Upper lobe of left lung (tissue), 6 donors: Measurements from ENCODE around the gene CTDSP1. TPM values are rescaled to one million over a fixed set of nuclear protein-coding genes. Genes with fewer than 3 reads are reported as not detected.

Source experiments
- ATAC-seq, 2 donors: fragments of 200-7000 bp; cut with Tn5 transposase; one replicate each; pipeline ENCODE4 v1.9.1; 2022; ENCODE audit warnings: mild to moderate bottlenecking in 2 of 2, moderate library complexity in 2 of 2; ENCODE audit not compliant: low FRiP score in 2 of 2
- DNase-seq, 2 donors: peaks; one replicate each; pipeline ENCODE4 v3.0.0-alpha.2; 2019 to 2020
- H3K27ac ChIP-seq, 4 donors: fragments of 200-600 bp; sonication (generic); one replicate each; pipeline ENCODE4 v1.5.1; 2016 to 2019
- H3K27me3 ChIP-seq, 4 donors: fragments of 200-600 bp; sonication (generic); one replicate each; pipeline ENCODE4 v1.5.1; 2017 to 2019
- H3K36me3 ChIP-seq, 4 donors: fragments of 200-600 bp; sonication (generic); one replicate each; pipeline ENCODE4 v1.5.1; 2016 to 2019
- H3K4me1 ChIP-seq, 4 donors: fragments of 200-600 bp; sonication (generic); one replicate each; pipeline ENCODE4 v1.5.1; 2018 to 2019
- H3K4me3 ChIP-seq, 4 donors: fragments of 200-600 bp; sonication (generic); one replicate each; pipeline ENCODE4 v1.5.1; 2017 to 2019; ENCODE audit warnings: mild to moderate bottlenecking in 2 of 4, moderate library complexity in 1 of 4
- H3K9me3 ChIP-seq, 4 donors: fragments of 200-600 bp; sonication (generic); one replicate each; pipeline ENCODE4 v1.5.1; 2018 to 2019
- CTCF ChIP-seq, 6 experiments: fragments of 450-650 bp in 4 of 6; fragments of 200-600 bp in 2 of 6; sonication (generic) in 2 of 6; IDR thresholded peaks; one replicate each; pipeline ENCODE4 v1.5.1; 2016 to 2019; ENCODE audit warnings: antibody characterized with exemption in 6 of 6
- EP300 ChIP-seq, 4 donors: sonication (generic); formaldehyde crosslinking; IDR thresholded peaks; one replicate each; pipeline ENCODE4 v1.5.1; 2017; ENCODE audit warnings: antibody characterized with exemption in 4 of 4, control low read depth in 2 of 4
- POLR2A ChIP-seq, 4 donors: fragments of 450-650 bp; IDR thresholded peaks; one replicate each; pipeline ENCODE4 v1.5.1; 2016 to 2017; ENCODE audit warnings: antibody characterized with exemption in 4 of 4, mild to moderate bottlenecking in 2 of 4
- POLR2AphosphoS5 ChIP-seq, 2 donors: sonication (generic); formaldehyde crosslinking; IDR thresholded peaks; one replicate each; pipeline ENCODE4 v1.5.1; 2017; ENCODE audit warnings: antibody characterized with exemption in 2 of 2
- WGBS, 2 donors: methylation state at CpG; one replicate each; pipeline ENCODE4 v1.1.5; 2017 to 2018; 5-methylcytosine and 5-hydroxymethylcytosine counted together
- total RNA-seq, 6 donors: library from RNA; depleted of rRNA in 4 of 6; stranded (reverse); fragments of >200 nt in 4 of 6; gene quantifications; one replicate each; pipeline versions ENCODE4 v1.1.0 to v1.2.1, GENCODE V29; 2016 to 2021
- donor health status: DM: no; HTN: no; CAD: no; lungs with moderate emphysema.
- donor health status: DM: no; HTN: yes; CAD: no; lungs with severe emphysema.

The CTDSP1 gene
- total RNA-seq, 6 donors from 2014 or later = 96.6 to 239 (median 189) TPM

- 59 to 66% methylated on average over 6 to 11 of the region's 11 CpGs for WGBS, 2 donors
- no peak for DNase-seq
These were observed 28.1 kb downstream of the CTDSP1 start for GRCh38 chr2:218427741-218428140.

GRCh38 chr2:218428846-218429558 is 29.3 kb downstream of the CTDSP1 start:
- WGBS, 2 donors = 91 to 93% methylated on average over 17 to 24 of the region's 24 CpGs
- H3K9me3 ChIP-seq = no peaks in the 10 kb centered on the region
- no peaks in the 10 kb centered on the region for H3K4me1 ChIP-seq
- H3K4me3 ChIP-seq = no peak overlapping the region
- DNase-seq = no peak
- ATAC-seq = no peak
- no peaks in the 10 kb centered on the region for H3K36me3 ChIP-seq
- H3K27me3 ChIP-seq = no peaks in the 10 kb centered on the region
- TF ChIP-seq POLR2AphosphoS5 (IDR thresholded peaks at IDR 0.05) (no peak), POLR2A (IDR thresholded peaks at IDR 0.05) (no peak), CTCF (IDR thresholded peaks at IDR 0.05) (no peak), EP300 (IDR thresholded peaks at IDR 0.05) (no peak)
- no peak overlapping the region for H3K27ac ChIP-seq

More at GRCh38 chr2:218427741-218428140, 28.1 kb downstream of the CTDSP1 start:
- TF ChIP-seq POLR2A (IDR thresholded peaks at IDR 0.05) = no peak
- no peak for TF ChIP-seq CTCF (IDR thresholded peaks at IDR 0.05)
- TF ChIP-seq POLR2AphosphoS5 (IDR thresholded peaks at IDR 0.05) = no peak
- TF ChIP-seq EP300 (IDR thresholded peaks at IDR 0.05) = no peak
- ATAC-seq = no peak
- H3K4me1 ChIP-seq = no peaks in the 10 kb centered on the region
- H3K9me3 ChIP-seq = no peaks in the 10 kb centered on the region
- no peaks in the 10 kb centered on the region for H3K27me3 ChIP-seq
- H3K4me3 ChIP-seq = no peak overlapping the region
- no peaks in the 10 kb centered on the region for H3K36me3 ChIP-seq
- no peak overlapping the region for H3K27ac ChIP-seq

GRCh38 chr2:218429911-218430692 is 30.4 kb downstream of the CTDSP1 start:
- Histone ChIP-seq H3K36me3 (no peaks in the 10 kb centered on the region), H3K4me3 (no peak overlapping the region), H3K4me1 (no peaks in the 10 kb centered on the region), H3K9me3 (no peaks in the 10 kb centered on the region), H3K27ac (no peak overlapping the region), H3K27me3 (no peaks in the 10 kb centered on the region)
- DNase-seq (no peak), ATAC-seq (no peak)
- WGBS, 2 donors = 70% methylated on average over 9 of the region's 9 CpGs
- TF ChIP-seq CTCF (IDR thresholded peaks at IDR 0.05) (no peak), EP300 (IDR thresholded peaks at IDR 0.05) (no peak), POLR2AphosphoS5 (IDR thresholded peaks at IDR 0.05) (no peak)

- no peaks in the 10 kb centered on the region for H3K9me3 ChIP-seq
- no peak overlapping the region for H3K27ac ChIP-seq
- TF ChIP-seq EP300 (IDR thresholded peaks at IDR 0.05) (no peak), POLR2AphosphoS5 (IDR thresholded peaks at IDR 0.05) (no peak), POLR2A (IDR thresholded peaks at IDR 0.05) (no peak), CTCF (IDR thresholded peaks at IDR 0.05) (no peak)
- no peaks in the 10 kb centered on the region for H3K27me3 ChIP-seq
- 88 to 91% methylated on average over 5 to 11 of the region's 11 CpGs for WGBS, 2 donors
- H3K36me3 ChIP-seq = no peaks in the 10 kb centered on the region
- no peak overlapping the region for H3K4me3 ChIP-seq
- H3K4me1 ChIP-seq = no peaks in the 10 kb centered on the region
- DNase-seq (no peak), ATAC-seq (no peak)
These were observed 31.1 kb downstream of the CTDSP1 start for GRCh38 chr2:218430721-218431120.
